HG02970 (cell line): ENCODE data around the gene TMEM258.

ENCODE experiments used
- ATAC-seq: cut with Tn5 transposase; IDR thresholded peaks from one replicate; pipeline ENCODE4 v1.9.1; 2021; ENCODE audit warnings: mild to moderate bottlenecking, moderate library complexity, moderate number of reproducible peaks; ENCODE audit not compliant: unreplicated experiment, low FRiP score

Gene TMEM258

GRCh38 chr11:61826930-61827570, 34.7 kb upstream of the TMEM258 start:
- ATAC-seq, result peak; percentile 3

- no peak for ATAC-seq
Measured at GRCh38 chr11:61820174-61820573, 27.8 kb upstream of the TMEM258 start.

DNA sequence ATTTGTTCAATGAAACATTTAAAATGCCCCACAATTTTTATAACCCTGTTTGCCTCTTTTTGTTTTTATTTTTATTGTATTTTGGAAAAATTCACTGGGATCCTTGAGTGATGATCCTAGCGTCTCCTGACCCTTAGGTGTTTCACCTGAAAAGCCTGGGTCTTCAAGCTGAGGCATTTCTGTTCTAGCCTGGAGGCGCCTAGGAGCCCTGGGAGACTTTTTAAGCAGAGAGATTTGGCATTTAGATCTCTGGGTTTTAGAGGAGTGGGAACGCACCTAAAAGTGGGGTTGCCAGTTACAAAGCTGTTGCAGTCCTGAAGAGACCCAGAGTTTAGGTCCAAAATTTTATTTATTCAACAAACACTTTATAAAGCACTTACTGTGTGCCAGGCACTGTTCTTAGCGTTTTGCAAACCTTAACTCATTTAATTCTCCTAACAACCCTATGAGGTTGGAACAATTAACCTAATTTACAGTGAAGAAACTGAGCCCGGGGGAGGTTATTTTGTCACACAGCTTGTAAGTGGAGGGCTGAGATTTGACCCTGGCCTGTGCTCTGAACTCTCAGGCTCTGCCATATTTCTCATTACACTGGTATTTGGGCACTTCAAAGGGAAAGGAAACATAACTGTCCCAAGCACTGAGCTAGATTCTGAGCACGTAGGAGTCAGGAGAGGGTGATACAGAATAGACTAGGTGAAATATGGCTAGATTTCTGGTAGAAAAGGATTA, 25.2 kb upstream of the TMEM258 start:
- no peak for ATAC-seq

DNA sequence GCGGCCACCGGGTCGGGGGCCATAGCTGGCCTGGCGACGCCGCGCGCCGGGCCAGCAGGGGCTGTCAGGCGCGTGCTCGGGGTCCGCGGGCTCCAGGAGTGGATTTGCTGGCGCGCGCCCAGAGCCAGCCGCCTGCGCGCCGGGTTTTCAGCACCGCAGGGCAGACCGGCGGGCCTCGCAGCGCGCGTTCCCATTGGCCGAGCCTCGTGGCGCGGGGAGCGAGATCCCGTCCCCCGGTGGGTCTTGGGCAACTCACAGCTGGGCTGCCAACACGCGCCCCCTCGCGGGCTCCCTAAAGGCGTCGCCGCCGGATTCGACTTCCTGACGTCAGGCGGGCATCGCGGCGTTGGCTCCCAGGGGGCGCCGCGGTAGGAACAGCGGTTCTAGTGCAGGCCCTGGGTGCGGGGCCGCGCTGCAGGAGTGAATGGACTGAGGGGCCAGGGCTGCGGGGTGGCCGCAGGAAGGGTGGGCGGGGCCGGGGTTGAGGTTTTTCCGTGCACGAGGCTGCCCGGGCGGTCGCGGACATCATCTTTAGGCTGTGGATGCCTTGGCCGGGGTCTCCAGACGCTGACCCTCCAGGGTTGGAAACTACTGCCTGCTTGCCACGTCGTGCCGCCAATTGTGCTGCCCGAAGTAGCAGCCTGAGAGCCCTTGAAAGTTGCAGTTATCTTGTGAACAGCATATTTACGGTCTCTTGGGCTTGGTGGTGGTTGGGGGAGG, 24.5 kb upstream of the TMEM258 start, which contains the start of gene FADS1:
Gene FADS1, minus strand, starts transcription at position 268 of the 720 bp plus-strand sequence. Its CDS starts 74 bp downstream, at position 194.
- ATAC-seq, result peak; percentile 42

- peak; percentile 31 for ATAC-seq
Measured at GRCh38 chr11:61815790-61816735, 23.7 kb upstream of the TMEM258 start.

DNA sequence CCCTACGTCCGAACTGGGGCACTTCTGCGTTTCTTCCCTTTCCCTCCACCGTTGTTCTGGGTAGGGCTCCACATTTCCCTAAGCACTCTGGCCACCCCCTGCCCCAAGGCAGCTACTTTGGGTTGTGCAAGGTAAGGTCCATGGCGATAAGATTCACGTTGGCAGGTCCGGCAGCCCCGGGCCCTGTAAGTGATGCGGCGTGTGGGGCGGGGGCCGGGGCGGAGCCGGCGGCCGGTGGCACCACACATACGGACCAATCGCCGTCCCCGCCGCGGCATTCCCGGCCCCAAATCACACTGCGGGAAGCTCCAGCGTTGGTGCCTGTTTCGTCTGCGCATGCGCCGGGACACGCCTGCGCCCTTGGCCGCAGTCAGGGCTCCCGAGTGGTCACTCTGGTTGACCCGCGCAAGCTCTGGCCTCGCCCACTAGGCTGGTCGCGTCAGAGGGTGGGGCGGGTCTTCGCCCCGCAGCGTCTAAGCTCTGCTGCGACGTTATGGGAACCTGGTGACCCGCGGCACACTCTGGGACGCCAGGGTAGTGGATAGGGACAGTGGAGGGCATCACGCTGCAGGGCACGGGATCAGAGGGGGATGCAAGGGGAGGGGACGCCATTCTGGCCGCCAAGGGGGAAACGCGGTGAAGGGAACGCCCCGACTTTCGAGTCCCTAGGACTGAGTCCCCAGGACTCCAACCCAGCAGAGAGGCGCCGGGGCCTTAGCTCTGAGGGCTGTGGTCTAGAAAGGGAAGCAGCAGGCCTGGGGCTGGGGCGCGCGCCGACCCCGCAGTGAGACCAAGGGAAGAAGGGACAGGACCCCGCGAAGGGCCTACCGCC, 22.8 kb upstream of the TMEM258 start:
- peak; percentile 46 for ATAC-seq

- no peak for ATAC-seq
Measured at GRCh38 chr11:61814247-61814957, 22.0 kb upstream of the TMEM258 start.

DNA sequence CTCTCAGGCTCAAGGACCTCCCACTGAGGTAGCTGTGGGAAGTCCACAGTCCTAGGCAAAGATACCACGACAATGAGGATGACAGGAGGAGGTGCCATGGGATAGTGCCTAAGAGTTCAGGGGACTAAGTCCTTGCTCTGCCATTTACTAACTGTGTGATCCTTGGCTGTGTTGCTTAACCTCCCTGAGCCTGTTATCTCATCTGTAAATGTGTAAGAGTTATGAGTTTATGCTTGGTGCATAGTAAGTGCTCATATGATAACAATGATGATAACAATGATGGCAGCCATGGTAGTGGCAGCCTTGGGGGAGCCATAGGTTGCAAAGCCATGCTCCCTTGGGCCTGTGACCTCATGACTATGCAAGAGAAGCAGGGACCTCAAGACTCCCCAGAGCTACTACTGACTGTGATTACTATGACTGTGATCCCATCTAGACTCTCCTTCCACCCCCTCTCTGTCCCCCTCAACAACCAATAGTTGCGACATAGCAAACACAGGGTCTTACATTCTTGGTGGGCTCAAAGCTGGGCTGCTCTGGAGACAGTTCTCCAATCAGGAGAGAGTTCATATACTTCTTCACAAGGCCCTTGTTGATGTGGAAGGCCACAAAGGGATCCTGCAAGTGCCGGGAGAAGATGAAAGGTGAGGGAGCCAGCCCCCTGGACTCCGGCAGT, 20.5 kb upstream of the TMEM258 start:
- no peak for ATAC-seq

DNA sequence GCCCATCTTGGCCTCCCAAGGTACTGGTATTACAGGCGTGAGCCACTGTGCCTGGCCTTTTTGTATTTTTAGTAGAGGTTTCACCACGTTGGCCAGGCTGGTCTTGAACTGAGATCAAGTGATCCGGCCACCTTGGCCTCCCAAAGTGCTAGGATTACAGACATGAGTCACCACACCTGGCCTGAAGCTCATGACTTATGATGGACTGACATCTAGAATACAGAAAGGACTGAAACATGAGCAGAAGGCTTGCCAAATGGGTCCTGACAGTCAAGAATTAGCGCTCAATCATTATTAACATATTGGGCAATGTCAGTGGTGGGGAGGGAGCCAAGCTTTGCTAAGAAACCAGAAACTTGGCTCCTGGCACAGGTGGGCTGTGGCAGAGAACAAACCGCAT, 19.4 kb upstream of the TMEM258 start:
- ATAC-seq, result no peak

- no peak for ATAC-seq
Measured at GRCh38 chr11:61810671-61811175, 18.3 kb upstream of the TMEM258 start.

GRCh38 chr11:61806785-61807184, 14.4 kb upstream of the TMEM258 start:
- no peak for ATAC-seq

DNA sequence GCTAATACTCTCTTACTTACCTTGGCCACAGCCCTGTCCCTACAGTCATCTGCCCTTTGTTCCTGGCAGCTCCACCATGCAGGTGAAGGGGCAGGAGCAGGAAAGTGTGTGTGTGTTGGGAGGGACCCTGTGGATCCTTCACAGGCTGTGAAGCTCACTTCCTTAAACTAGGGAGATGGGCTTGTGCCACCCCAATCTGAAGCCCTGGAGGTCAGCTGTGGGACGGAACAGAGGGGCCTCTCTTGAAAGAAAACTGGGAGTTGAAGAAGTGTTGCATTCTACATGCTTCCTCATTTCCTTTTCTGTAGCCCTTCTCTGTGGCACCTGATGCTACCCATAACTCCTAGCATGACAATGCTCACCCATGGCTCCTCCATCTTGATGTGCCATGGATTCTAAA, 12.7 kb upstream of the TMEM258 start:
- no peak for ATAC-seq

GRCh38 chr11:61803889-61804647, 11.7 kb upstream of the TMEM258 start:
- ATAC-seq, result no peak

GRCh38 chr11:61802605-61803004, 10.2 kb upstream of the TMEM258 start:
- ATAC-seq, result no peak

GRCh38 chr11:61800331-61801281, 8.2 kb upstream of the TMEM258 start:
- no peak for ATAC-seq

- ATAC-seq, result no peak
Measured at GRCh38 chr11:61799665-61800284, 7.4 kb upstream of the TMEM258 start.
